ENCODE results near the gene GJD2.

DNA sequence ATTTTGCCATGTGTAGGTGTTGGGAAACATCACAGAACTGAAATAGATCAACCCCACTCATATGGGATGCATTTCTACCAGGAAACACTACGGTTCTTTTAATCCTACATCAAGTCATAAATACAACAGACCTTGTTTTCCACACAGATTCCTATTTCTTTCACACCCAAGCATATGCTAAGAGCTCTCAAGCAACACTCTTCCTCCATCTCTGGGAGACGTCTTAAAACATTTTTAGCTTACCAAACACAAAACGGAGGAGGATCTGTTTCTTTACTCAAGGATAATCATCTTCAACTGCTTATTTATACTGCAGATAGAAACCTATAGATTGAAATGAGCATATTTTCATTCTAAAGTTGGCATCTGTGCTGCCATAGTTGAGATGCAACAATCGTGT, 5.1 kb downstream of the GJD2 start:
- TF ChIP-seq EZH2 (IDR thresholded peaks at IDR 0.05; ENCODE audit: insufficient read depth, poor library complexity, severe bottlenecking) (no peak), EZH2phosphoT487 (IDR thresholded peaks at IDR 0.05; ENCODE audit: insufficient read depth, low read depth) (no peak)

Measured in GM23248 (cell line).